HuH-7 (cell line): ENCODE results near the gene KCNQ5.

Experiments
- DNase-seq: peaks from one replicate; pipeline ENCODE4 v3.0.0; 2011; ENCODE audit warnings: low spot score

The KCNQ5 gene

GRCh38 chr6:73003302-73003701, 381.4 kb downstream of the KCNQ5 start:
- DNase-seq: no peak

- no peak for DNase-seq
Observed at GRCh38 chr6:73004231-73004630, 382.4 kb downstream of the KCNQ5 start.

GRCh38 chr6:73004861-73005260, 383.0 kb downstream of the KCNQ5 start:
- no peak for DNase-seq

GRCh38 chr6:73006146-73006545, 384.3 kb downstream of the KCNQ5 start:
- DNase-seq: no peak

GRCh38 chr6:73011945-73012344, 390.1 kb downstream of the KCNQ5 start:
- no peak for DNase-seq

- no peak for DNase-seq
Observed at GRCh38 chr6:73017476-73017875, 395.6 kb downstream of the KCNQ5 start.

GRCh38 chr6:73024598-73024997, 402.7 kb downstream of the KCNQ5 start:
- no peak for DNase-seq

GRCh38 chr6:73027691-73028090, 405.8 kb downstream of the KCNQ5 start:
- no peak for DNase-seq

GRCh38 chr6:73028124-73028766, 406.4 kb downstream of the KCNQ5 start:
- DNase-seq: no peak

GRCh38 chr6:73028893-73029450, 407.1 kb downstream of the KCNQ5 start:
- DNase-seq: no peak

- DNase-seq: no peak
Observed at GRCh38 chr6:73030257-73030656, 408.4 kb downstream of the KCNQ5 start.

GRCh38 chr6:73030791-73031782, 409.2 kb downstream of the KCNQ5 start:
- no peak for DNase-seq

GRCh38 chr6:73032586-73032985, 410.7 kb downstream of the KCNQ5 start:
- no peak for DNase-seq

- DNase-seq: no peak
Observed at GRCh38 chr6:73036689-73037088, 414.8 kb downstream of the KCNQ5 start.

- no peak for DNase-seq
Observed at GRCh38 chr6:73041051-73041450, 419.2 kb downstream of the KCNQ5 start.

- DNase-seq: no peak
Observed at GRCh38 chr6:73042892-73043291, 421.0 kb downstream of the KCNQ5 start.

- DNase-seq: no peak
Observed at GRCh38 chr6:73043446-73043845, 421.6 kb downstream of the KCNQ5 start.

GRCh38 chr6:73045609-73046008, 423.7 kb downstream of the KCNQ5 start:
- DNase-seq: no peak

GRCh38 chr6:73047801-73048200, 425.9 kb downstream of the KCNQ5 start:
- no peak for DNase-seq

- no peak for DNase-seq
Observed at GRCh38 chr6:73049971-73050594, 428.2 kb downstream of the KCNQ5 start.

- DNase-seq: no peak
Observed at GRCh38 chr6:73050706-73051105, 428.8 kb downstream of the KCNQ5 start.

- no peak for DNase-seq
Observed at GRCh38 chr6:73051147-73051546, 429.3 kb downstream of the KCNQ5 start.

GRCh38 chr6:73054958-73055357, 433.1 kb downstream of the KCNQ5 start:
- no peak for DNase-seq
